ENCODE data around the gene RRBP1. TPM values are rescaled to one million over a fixed set of nuclear protein-coding genes. Genes with fewer than 3 reads are reported as not detected.

Gene RRBP1
- polyA plus RNA-seq, 1 donor from 2014 or later = 6.1 TPM

DNA sequence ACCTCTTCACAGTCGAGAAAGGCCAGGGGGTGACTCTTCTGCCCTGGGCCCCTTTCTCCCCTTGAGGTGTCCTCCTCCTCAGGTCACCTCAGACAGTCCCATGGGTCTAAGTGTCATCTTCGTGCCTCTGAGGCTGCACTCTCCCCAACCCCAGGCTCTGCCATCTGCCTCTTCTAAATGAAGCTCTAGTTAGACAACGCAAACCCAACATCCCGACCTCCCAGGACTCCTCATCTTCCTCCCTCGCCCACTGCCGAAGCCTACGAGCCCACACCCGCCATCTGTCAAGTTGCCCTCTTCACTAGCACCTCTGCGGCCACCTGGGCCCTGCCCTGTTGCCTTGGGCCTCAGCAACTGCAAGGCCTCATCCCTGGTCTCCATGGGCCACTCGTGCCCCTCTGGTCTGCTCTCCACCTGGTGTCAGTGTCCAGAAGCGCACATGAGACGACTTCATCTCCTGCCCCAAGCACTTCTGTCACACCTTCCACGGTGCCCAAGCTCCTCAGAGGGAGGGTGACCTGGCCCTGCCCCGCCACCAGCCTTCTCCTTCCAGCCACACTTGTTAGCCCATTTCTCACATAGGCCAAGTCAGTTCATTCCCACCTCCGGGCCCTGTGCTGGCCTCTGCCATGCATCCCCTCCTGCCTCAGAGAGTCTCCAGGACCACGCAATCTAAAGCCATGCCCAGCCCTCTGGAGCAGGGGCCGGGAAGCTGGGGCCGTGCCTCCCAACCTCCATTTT is 53.8 kb downstream of the RRBP1 start:
- Mint-ChIP-seq H3K4me3 (peak overlapping the region in 1 of 4 donors; percentile 49), H3K36me3 (peaks cover 14% of the 10 kb centered on the region), H3K27me3 (no peaks in the 10 kb centered on the region), H3K9me3 (no peaks in the 10 kb centered on the region), H3K4me1 (no peaks in the 10 kb centered on the region), H3K27ac (no peak overlapping the region)

- H3K27ac Mint-ChIP-seq = no peak overlapping the region
- H3K4me1 Mint-ChIP-seq = peaks cover 0 to 1% (median 0%) of the 10 kb centered on the region in 3 donors
- no peaks in the 10 kb centered on the region for H3K27me3 Mint-ChIP-seq
- H3K36me3 Mint-ChIP-seq = peaks cover 14% of the 10 kb centered on the region
- no peaks in the 10 kb centered on the region for H3K9me3 Mint-ChIP-seq
- no peak overlapping the region for H3K4me3 Mint-ChIP-seq
Measured at GRCh38 chr20:17627101-17627955, 54.7 kb downstream of the RRBP1 start.

DNA sequence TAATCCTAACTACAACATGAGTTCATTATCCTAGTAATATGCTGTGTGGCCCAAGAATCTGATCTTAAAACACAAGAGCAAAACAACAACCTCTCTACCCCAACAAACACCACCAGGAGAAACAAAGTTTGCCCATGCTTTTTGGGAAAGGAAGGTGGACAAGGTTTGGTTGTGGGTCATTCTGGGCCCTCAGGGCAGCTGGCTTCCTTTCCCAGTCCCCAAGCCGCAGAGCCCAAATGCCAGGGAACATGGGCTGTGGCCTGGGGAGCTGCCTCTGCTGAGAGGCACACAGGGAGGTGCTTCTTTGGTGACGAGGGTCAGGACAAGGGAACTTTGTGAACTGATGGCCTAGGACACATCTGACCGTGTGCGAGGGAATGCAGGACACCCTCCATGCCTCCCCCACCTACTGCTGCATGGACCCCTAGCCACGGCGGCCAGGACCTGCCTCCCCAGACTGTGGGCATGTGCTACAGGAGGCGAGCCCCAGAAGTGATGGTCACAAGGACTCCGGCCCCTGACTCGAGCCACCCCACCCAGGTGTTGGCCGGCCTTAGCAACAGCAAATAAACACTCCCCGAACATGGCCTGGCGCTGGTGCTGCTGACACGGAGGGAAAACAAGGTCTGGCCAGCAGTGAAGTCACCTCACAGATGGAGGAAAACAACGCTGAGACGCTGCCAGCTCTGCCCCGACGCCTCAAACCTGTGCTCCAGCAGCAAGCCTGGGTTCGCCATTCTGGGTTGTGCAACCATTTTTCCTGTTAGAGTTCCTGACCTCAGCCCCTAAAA is 55.6 kb downstream of the RRBP1 start:
- no peaks in the 10 kb centered on the region for H3K9me3 Mint-ChIP-seq
- H3K27ac Mint-ChIP-seq = peak overlapping the region in 1 of 3 donors; percentile 10
- peaks cover 0 to 1% (median 0%) of the 10 kb centered on the region in 3 donors for H3K4me1 Mint-ChIP-seq
- peaks cover 14% of the 10 kb centered on the region for H3K36me3 Mint-ChIP-seq
- no peaks in the 10 kb centered on the region for H3K27me3 Mint-ChIP-seq
- no peak overlapping the region for H3K4me3 Mint-ChIP-seq

DNA sequence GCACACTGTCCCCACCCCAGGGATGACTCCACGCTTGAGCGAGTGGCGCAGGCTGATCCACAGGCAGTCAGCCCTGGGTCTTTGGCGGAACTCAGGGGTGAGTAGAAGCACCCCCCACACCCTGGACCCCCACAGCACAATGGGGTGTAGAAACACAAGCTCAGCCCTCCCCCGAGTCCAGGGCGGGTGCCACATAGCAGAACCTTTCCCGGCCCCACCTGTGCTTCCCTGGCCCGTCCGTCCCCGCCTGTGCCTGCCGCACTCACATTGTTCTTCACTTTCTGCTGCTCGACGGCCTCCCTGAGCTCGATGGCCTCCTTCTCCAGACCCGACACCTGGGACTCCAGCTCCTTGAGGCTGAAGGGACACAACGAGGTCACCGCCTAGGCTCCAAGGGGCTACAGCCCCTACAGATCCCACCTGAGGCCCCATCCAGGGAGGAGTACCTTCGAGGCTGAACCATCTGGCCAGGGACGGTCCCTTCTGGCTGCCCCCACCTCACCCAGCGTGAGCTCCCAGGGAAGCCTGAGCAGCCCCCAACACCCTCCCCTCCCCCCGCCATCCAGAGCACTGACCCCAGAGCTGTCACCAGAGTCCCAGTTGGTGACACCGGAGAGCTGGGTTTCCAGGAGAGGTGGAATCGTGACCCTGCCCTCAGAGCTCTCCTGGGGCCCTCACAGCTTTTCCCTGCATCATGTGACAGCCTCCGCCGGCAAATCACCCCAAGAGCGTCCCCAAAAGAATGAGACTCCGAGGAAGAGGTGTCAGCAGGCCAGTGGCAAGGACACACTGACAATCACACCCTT is 56.6 kb downstream of the RRBP1 start:
- Mint-ChIP-seq H3K9me3 (no peaks in the 10 kb centered on the region), H3K4me1 (peaks cover 0 to 1% (median 0%) of the 10 kb centered on the region in 3 donors), H3K27me3 (no peaks in the 10 kb centered on the region), H3K36me3 (peaks cover 17% of the 10 kb centered on the region), H3K4me3 (no peak overlapping the region), H3K27ac (peak overlapping the region in 1 of 3 donors; percentile 10)

- Mint-ChIP-seq H3K4me1 (peaks cover 0 to 1% (median 0%) of the 10 kb centered on the region in 3 donors), H3K9me3 (no peaks in the 10 kb centered on the region), H3K27me3 (no peaks in the 10 kb centered on the region), H3K36me3 (peaks cover 14% of the 10 kb centered on the region), H3K4me3 (no peak overlapping the region), H3K27ac (no peak overlapping the region)
Measured at GRCh38 chr20:17624551-17625245, 57.3 kb downstream of the RRBP1 start.

DNA sequence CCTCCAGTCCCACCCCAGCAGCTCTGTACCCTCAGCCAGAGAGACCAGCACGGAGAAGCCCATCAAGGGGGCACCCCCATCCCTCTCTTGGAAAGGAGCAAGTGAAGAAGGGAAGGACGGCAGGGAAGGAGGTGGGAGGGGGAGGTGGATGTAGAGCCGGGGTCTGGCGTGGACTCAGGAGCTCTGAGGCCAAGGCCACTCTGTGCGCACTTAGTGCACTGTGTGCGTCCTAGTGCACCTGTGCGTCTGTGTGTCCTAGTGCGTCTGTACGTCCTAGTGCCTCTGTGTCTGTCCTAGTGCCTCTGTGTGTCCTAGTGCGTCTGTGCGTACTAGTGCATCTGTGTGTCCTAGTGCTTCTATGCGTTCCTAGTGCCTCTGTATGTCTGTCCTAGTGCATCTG is 58.0 kb downstream of the RRBP1 start:
- H3K9me3 Mint-ChIP-seq = no peaks in the 10 kb centered on the region
- no peaks in the 10 kb centered on the region for H3K27me3 Mint-ChIP-seq
- peaks cover 0 to 1% (median 0%) of the 10 kb centered on the region in 3 donors for H3K4me1 Mint-ChIP-seq
- H3K27ac Mint-ChIP-seq = no peak overlapping the region
- H3K4me3 Mint-ChIP-seq = no peak overlapping the region
- peaks cover 15% of the 10 kb centered on the region for H3K36me3 Mint-ChIP-seq

GRCh38 chr20:17622851-17623508 is 59.1 kb downstream of the RRBP1 start:
- H3K27ac Mint-ChIP-seq = no peak overlapping the region
- no peak overlapping the region for H3K4me3 Mint-ChIP-seq
- H3K27me3 Mint-ChIP-seq = no peaks in the 10 kb centered on the region
- H3K4me1 Mint-ChIP-seq = peaks cover 0 to 1% (median 0%) of the 10 kb centered on the region in 3 donors
- H3K9me3 Mint-ChIP-seq = no peaks in the 10 kb centered on the region
- H3K36me3 Mint-ChIP-seq = peaks cover 11% of the 10 kb centered on the region

GRCh38 chr20:17622086-17622850 is 59.8 kb downstream of the RRBP1 start:
- Mint-ChIP-seq H3K4me3 (no peak overlapping the region), H3K27me3 (no peaks in the 10 kb centered on the region), H3K4me1 (peaks cover 0 to 1% (median 0%) of the 10 kb centered on the region in 3 donors), H3K9me3 (no peaks in the 10 kb centered on the region), H3K27ac (no peak overlapping the region), H3K36me3 (peaks cover 10% of the 10 kb centered on the region)

DNA sequence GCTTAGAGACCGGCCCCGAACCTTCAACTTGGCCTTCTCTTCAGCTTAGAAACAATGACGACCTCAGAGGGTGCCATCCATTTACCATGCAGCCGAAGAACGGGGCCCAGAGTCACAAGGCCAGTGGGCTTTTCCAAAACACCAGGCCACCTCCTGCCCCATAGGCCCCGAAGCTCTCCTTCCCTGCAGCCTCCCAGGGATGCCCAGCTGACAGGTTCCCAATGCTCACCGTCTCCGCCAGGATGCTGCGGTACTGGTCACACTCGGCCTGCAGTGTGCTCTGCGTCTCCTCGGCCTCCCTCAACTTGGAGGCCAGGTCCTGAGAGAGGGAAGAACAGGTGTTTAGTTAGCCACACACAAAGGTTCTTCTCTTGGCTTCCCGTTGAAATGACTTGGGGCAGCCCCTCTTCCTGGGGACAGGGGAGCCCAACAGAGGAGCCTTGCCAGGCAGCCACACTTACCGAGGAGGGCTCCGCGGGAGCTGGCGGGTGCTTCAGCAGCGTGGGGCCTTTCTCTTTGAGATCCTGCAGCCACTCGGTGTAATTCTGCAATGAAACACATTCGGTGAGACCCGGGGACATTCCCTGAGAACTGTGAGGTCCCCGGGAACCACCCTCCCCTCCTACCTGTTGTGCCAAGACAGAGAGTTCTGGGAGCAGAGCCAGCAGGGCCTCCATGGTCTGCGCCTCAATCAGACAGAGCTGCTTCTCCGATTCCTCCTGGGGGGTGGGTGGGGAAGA is 60.6 kb downstream of the RRBP1 start:
- H3K9me3 Mint-ChIP-seq = no peaks in the 10 kb centered on the region
- H3K4me1 Mint-ChIP-seq = peaks cover 0 to 1% (median 0%) of the 10 kb centered on the region in 3 donors
- H3K36me3 Mint-ChIP-seq = peaks cover 10% of the 10 kb centered on the region
- no peak overlapping the region for H3K27ac Mint-ChIP-seq
- H3K27me3 Mint-ChIP-seq = no peaks in the 10 kb centered on the region
- H3K4me3 Mint-ChIP-seq = no peak overlapping the region

DNA sequence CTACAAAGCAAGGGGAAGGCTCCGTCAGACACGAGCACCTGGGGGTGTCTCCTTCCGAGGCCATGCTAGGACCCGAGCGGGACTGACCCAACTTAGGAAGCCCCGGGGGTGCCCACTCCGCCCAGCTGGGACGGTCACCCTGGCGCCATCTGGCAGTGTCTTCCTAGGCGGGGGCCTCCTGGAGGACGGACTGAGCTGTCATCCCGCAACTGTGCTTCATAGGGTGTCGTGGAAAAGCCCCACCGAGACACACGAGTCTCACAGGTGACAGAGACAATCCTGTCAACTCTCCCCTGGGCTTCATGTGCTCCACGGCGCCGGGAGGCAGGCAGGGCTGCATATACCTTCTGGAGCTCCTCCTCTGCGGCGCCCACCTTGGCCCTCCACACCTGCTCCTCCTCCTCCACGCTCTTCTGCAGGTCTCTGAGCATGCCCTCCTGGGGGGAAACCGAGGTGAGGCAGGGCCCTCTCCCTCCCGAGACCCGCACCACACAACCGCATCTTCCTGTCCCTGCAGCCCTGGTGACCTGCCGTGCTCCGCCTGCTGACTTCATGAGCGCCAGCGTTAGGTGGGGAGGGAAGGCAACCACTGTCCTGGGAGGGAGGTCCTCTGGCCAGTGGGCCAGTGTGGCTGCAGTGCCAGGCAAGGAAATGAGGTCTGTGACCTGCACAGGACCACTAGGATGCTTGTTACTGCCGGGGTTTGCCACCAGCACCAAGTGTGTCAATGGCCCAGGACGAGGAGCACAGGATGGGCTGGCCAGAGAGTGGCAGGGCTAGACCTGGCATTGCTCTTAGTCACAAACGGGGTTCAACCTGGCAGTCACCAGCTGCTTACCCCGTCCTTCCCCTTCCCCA is 61.4 kb downstream of the RRBP1 start:
- H3K27me3 Mint-ChIP-seq = no peaks in the 10 kb centered on the region
- no peak overlapping the region for H3K27ac Mint-ChIP-seq

GRCh38 chr20:17619351-17620093 is 62.5 kb downstream of the RRBP1 start:
- peaks cover 0 to 1% (median 0%) of the 10 kb centered on the region in 3 donors for H3K4me1 Mint-ChIP-seq

More for the DNA sequence above, 61.4 kb downstream of the RRBP1 start:
- Mint-ChIP-seq H3K36me3 (peaks cover 7% of the 10 kb centered on the region), H3K4me1 (peaks cover 0 to 1% (median 0%) of the 10 kb centered on the region in 3 donors), H3K4me3 (no peak overlapping the region), H3K9me3 (no peaks in the 10 kb centered on the region)

More at GRCh38 chr20:17619351-17620093, 62.5 kb downstream of the RRBP1 start:
- no peaks in the 10 kb centered on the region for H3K27me3 Mint-ChIP-seq
- no peaks in the 10 kb centered on the region for H3K9me3 Mint-ChIP-seq
- H3K4me3 Mint-ChIP-seq = no peak overlapping the region
- no peak overlapping the region for H3K27ac Mint-ChIP-seq
- peaks cover 7% of the 10 kb centered on the region for H3K36me3 Mint-ChIP-seq

Measured in IgD-negative memory B cell (primary cell).